NCI-H2081 (cell line): ENCODE measurements around the gene RIPK1.

ENCODE experiments used
- DNase-seq, 2 experiments: peaks; one replicate each; lab custom pipeline; 2025; lab: John Stamatoyannopoulos, UW

Gene RIPK1

GRCh38 chr6:3163248-3163594, 94.9 kb downstream of the RIPK1 start:
- DNase-seq, result peak in 1 of 2 experiments; percentile 38

GRCh38 chr6:3164388-3164787, 96.1 kb downstream of the RIPK1 start:
- no peak for DNase-seq
